ENCODE results near the gene MAGEA4.

DNA sequence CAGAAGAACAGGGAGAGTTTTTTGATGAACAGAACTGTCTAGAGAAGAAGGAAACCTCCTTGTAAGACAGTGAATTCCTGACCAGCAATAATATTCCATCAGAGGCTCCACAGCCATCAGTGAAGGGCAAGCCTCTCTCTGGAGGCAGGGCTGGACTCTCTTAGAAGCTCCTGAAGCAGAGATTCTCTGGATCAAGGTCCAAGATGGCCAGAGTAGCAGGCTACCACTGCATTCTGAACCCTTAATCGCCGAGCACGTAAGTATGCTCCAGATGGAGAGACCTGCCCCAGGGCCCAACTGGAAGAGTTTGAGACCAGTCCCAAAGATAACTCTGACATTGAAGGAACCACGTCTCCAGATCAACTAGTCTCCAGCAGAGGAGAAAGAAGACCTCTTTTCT lies 45.4 kb downstream of the MAGEA4 start:
- no peak for TF ChIP-seq ZC3H10 (CRISPR knock-in tag; IDR thresholded peaks at IDR 0.05)
- TF ChIP-seq, protein P1, sequence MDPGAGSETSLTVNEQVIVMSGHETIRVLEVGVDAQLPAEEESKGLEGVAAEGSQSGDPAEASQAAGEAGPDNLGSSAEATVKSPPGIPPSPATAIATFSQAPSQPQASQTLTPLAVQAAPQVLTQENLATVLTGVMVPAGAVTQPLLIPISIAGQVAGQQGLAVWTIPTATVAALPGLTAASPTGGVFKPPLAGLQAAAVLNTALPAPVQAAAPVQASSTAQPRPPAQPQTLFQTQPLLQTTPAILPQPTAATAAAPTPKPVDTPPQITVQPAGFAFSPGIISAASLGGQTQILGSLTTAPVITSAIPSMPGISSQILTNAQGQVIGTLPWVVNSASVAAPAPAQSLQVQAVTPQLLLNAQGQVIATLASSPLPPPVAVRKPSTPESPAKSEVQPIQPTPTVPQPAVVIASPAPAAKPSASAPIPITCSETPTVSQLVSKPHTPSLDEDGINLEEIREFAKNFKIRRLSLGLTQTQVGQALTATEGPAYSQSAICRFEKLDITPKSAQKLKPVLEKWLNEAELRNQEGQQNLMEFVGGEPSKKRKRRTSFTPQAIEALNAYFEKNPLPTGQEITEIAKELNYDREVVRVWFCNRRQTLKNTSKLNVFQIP (CRISPR knock-in tag; IDR thresholded peaks at IDR 0.05; ENCODE audit: borderline replicate concordance, low read depth): no peak
- TF ChIP-seq, protein P2, sequence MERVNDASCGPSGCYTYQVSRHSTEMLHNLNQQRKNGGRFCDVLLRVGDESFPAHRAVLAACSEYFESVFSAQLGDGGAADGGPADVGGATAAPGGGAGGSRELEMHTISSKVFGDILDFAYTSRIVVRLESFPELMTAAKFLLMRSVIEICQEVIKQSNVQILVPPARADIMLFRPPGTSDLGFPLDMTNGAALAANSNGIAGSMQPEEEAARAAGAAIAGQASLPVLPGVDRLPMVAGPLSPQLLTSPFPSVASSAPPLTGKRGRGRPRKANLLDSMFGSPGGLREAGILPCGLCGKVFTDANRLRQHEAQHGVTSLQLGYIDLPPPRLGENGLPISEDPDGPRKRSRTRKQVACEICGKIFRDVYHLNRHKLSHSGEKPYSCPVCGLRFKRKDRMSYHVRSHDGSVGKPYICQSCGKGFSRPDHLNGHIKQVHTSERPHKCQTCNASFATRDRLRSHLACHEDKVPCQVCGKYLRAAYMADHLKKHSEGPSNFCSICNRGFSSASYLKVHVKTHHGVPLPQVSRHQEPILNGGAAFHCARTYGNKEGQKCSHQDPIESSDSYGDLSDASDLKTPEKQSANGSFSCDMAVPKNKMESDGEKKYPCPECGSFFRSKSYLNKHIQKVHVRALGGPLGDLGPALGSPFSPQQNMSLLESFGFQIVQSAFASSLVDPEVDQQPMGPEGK (CRISPR knock-in tag; IDR thresholded peaks at IDR 0.05; ENCODE audit: borderline replicate concordance): no peak
- TF ChIP-seq, protein P3, sequence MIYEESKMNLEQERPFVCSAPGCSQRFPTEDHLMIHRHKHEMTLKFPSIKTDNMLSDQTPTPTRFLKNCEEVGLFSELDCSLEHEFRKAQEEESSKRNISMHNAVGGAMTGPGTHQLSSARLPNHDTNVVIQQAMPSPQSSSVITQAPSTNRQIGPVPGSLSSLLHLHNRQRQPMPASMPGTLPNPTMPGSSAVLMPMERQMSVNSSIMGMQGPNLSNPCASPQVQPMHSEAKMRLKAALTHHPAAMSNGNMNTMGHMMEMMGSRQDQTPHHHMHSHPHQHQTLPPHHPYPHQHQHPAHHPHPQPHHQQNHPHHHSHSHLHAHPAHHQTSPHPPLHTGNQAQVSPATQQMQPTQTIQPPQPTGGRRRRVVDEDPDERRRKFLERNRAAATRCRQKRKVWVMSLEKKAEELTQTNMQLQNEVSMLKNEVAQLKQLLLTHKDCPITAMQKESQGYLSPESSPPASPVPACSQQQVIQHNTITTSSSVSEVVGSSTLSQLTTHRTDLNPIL (CRISPR knock-in tag; IDR thresholded peaks at IDR 0.05; ENCODE audit: low read depth): no peak
- TF ChIP-seq ARNTL (CRISPR knock-in tag; IDR thresholded peaks at IDR 0.05; ENCODE audit: borderline replicate concordance, low read depth): no peak

Measured in SK-N-SH treated with all-trans-retinoic acid at 6 μM for 48 hours (cell line).